AG04450 (cell line): ENCODE measurements around the gene UHRF1. TPM values are rescaled to one million over a fixed set of nuclear protein-coding genes. Genes with fewer than 3 reads are reported as not detected.

ENCODE experiments used
- CTCF ChIA-PET: fragments of 300-600, 350-600 bp; formaldehyde crosslinking; extraction: SDS; loops from one replicate; lab custom pipeline; 2022; ENCODE audit warnings: antibody characterized with exemption, inconsistent platforms; lab: Charles Lee
- POLR2A ChIA-PET: fragments of 350-600 bp; formaldehyde crosslinking; extraction: SDS; loops from one replicate; lab custom pipeline; 2021; ENCODE audit warnings: antibody characterized with exemption, inconsistent platforms; lab: Yijun Ruan, JAX
- DNase-seq: peaks from one replicate; pipeline ENCODE4 v3.0.0-alpha.2; 2011; ENCODE audit warnings: low read depth, low spot score
- H3K27ac ChIP-seq: one replicate; pipeline ENCODE4 v1.5.1; 2012; ENCODE audit warnings: low read depth, low read length, control low read depth
- H3K27me3 ChIP-seq: one replicate; pipeline ENCODE4 v1.6.0; 2012; ENCODE audit warnings: low read length; ENCODE audit not compliant: control insufficient read depth, insufficient read depth
- H3K4me3 ChIP-seq: 2 replicates; pipeline ENCODE4 v1.5.1; 2011; ENCODE audit warnings: mild to moderate bottlenecking, low read depth, low read length, control low read depth
- H3K9me3 ChIP-seq: 2 replicates; pipeline ENCODE4 v1.5.1; 2012; ENCODE audit warnings: low read length; ENCODE audit not compliant: control insufficient read depth, insufficient read depth
- polyA plus RNA-seq: library from polyadenylated mRNA; depleted of rRNA; stranded (reverse); fragments of >200 nt; gene quantifications from 2 replicates; pipeline ENCODE4 v1.2.3, GENCODE V29; 2011
- TF ChIP-seq, protein P1 (sequence below): IDR thresholded peaks from 2 replicates; pipeline ENCODE4 v1.5.1; 2011; ENCODE audit warnings: low read depth, low read length, control low read depth, inconsistent platforms

UHRF1 gene
- polyA plus RNA-seq, 1 experiment = 6.1 TPM

GRCh38 chr19:4922530-4923275 is 13.4 kb downstream of the UHRF1 start:
- H3K9me3 ChIP-seq = no peaks in the 10 kb centered on the region; the same call in 1 of the 2 replicates
- no peak overlapping the region for H3K4me3 ChIP-seq
- no peak for DNase-seq
- H3K27me3 ChIP-seq = no peaks in the 10 kb centered on the region
- POLR2A ChIA-PET = no interaction called here
- CTCF ChIA-PET = no interaction called here
- TF ChIP-seq, protein P1, sequence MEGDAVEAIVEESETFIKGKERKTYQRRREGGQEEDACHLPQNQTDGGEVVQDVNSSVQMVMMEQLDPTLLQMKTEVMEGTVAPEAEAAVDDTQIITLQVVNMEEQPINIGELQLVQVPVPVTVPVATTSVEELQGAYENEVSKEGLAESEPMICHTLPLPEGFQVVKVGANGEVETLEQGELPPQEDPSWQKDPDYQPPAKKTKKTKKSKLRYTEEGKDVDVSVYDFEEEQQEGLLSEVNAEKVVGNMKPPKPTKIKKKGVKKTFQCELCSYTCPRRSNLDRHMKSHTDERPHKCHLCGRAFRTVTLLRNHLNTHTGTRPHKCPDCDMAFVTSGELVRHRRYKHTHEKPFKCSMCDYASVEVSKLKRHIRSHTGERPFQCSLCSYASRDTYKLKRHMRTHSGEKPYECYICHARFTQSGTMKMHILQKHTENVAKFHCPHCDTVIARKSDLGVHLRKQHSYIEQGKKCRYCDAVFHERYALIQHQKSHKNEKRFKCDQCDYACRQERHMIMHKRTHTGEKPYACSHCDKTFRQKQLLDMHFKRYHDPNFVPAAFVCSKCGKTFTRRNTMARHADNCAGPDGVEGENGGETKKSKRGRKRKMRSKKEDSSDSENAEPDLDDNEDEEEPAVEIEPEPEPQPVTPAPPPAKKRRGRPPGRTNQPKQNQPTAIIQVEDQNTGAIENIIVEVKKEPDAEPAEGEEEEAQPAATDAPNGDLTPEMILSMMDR = no peak
- H3K27ac ChIP-seq = no peak overlapping the region

DNA sequence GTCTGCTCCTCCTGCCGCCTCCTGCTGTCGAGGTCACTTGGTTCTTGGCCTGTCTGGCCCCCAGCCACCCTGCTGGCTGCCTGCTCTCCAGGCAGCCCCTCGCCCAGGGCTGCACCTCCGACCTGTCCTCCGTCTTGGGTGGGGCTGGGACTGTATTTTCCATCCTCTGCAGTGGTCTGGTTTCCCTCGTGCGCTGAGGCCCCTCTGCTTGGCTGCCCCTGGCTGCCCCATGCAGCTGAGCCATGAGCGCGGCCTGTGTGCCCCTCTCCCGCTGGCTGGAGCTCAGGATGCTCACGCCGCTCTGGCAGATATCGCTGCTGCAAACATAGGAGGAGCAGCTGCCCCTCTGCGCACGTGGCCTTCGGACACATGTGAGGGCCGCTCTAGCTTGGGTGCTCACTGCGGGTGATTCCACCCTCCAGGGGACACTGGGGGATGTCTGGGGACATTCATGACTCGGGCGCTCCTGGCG is 14.0 kb downstream of the UHRF1 start:
- TF ChIP-seq, protein P1 = no peak
- POLR2A ChIA-PET = no interaction called here
- CTCF ChIA-PET = no interaction called here

DNA sequence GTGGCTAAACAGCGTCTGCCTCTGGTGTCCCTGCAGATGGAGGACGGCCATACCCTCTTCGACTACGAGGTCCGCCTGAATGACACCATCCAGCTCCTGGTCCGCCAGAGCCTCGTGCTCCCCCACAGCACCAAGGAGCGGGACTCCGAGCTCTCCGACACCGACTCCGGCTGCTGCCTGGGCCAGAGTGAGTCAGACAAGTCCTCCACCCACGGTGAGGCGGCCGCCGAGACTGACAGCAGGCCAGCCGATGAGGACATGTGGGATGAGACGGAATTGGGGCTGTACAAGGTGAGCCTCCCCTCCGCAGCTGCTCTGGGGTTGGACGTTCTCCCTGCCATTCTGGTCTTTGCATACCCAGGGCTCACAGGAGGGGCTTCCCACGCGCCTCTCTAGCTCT is 19.9 kb downstream of the UHRF1 start:
- Histone ChIP-seq H3K9me3 (peaks cover 13% of the 10 kb centered on the region; the same call in 1 of the 2 replicates), H3K27me3 (no peaks in the 10 kb centered on the region), H3K27ac (no peak overlapping the region), H3K4me3 (no peak overlapping the region)
- ChIA-PET POLR2A (interaction anchor here (0.6 kb wide), 1 partner anchor 9 kb away, joined by 3 read pairs; no protein-coding TSS in a partner anchor), CTCF (no interaction called here)
- TF ChIP-seq, protein P1 = no peak
- no peak for DNase-seq

More for the DNA sequence above, 14.0 kb downstream of the UHRF1 start:
- Histone ChIP-seq H3K27me3 (no peaks in the 10 kb centered on the region), H3K4me3 (no peak overlapping the region), H3K9me3 (no peaks in the 10 kb centered on the region; the same call in 1 of the 2 replicates), H3K27ac (no peak overlapping the region)
- DNase-seq = no peak

DNA sequence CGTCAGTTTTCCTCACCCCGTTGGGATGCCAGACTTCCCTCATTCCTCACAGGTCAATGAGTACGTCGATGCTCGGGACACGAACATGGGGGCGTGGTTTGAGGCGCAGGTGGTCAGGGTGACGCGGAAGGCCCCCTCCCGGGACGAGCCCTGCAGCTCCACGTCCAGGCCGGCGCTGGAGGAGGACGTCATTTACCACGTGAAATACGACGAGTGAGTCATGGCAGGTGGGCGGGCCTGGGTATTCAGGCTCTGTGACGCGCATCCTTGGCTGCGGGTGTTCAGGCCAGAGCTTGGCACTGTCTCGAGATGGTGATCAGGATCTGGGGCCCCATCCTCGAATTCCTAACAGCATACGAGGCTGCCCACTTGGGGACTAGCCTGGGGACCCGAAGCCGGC is 21.4 kb downstream of the UHRF1 start:
- POLR2A ChIA-PET = interaction anchor here (1.0 kb wide), 1 partner anchor 38 kb away, joined by 3 read pairs; the partner anchor contains the start of gene KDM4B
- Histone ChIP-seq H3K9me3 (peaks cover 13% of the 10 kb centered on the region; the same call in 1 of the 2 replicates), H3K27ac (no peak overlapping the region), H3K27me3 (no peaks in the 10 kb centered on the region), H3K4me3 (no peak overlapping the region)
- TF ChIP-seq, protein P1 = no peak
- CTCF ChIA-PET = no interaction called here
- no peak for DNase-seq

DNA sequence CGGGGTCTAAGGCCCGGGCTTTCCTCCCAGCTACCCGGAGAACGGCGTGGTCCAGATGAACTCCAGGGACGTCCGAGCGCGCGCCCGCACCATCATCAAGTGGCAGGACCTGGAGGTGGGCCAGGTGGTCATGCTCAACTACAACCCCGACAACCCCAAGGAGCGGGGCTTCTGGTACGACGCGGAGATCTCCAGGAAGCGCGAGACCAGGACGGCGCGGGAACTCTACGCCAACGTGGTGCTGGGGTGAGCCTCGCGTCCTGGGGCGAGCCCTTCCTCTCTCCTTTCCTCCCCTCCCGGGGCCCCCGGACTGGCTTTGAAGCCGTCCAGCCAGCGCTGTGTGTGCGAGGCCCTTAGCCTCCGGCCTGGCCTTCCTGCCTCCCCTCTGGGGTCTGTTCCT is 23.4 kb downstream of the UHRF1 start:
- Histone ChIP-seq H3K27me3 (no peaks in the 10 kb centered on the region), H3K9me3 (peaks cover 13% of the 10 kb centered on the region; the same call in 1 of the 2 replicates), H3K4me3 (no peak overlapping the region), H3K27ac (no peak overlapping the region)
- TF ChIP-seq, protein P1 = no peak
- CTCF ChIA-PET = no interaction called here
- POLR2A ChIA-PET = no interaction called here
- DNase-seq = no peak
